SK-N-SH (cell line): ENCODE results near the gene CADPS2. TPM values are rescaled to one million over a fixed set of nuclear protein-coding genes. Genes with fewer than 3 reads are reported as not detected.

Experiments
- CTCF ChIA-PET: fragments of 300-600, 350-600 bp; formaldehyde crosslinking; extraction: SDS; loops from one replicate; lab custom pipeline; 2021; lab: Yijun Ruan, JAX
- POLR2A ChIA-PET: fragments of 350-600 bp; sonication (Branson Sonifier 250); formaldehyde crosslinking; extraction: SDS; loops from one replicate; lab custom pipeline; 2020; ENCODE audit warnings: antibody characterized with exemption, inconsistent platforms; lab: Yijun Ruan, JAX
- DNase-seq: peaks from one replicate; pipeline ENCODE4 v3.0.0; 2012
- H2AFZ ChIP-seq: fragments of 200-600 bp; sonication (generic); 2 replicates; pipeline ENCODE4 v1.8.1; 2016; ENCODE audit warnings: antibody characterized with exemption, mild to moderate bottlenecking, low read depth
- H3F3A ChIP-seq: fragments of 200-600 bp; sonication (generic); replicated peaks from 2 replicates; pipeline ENCODE3; 2016; ENCODE audit warnings: antibody characterized with exemption, mild to moderate bottlenecking; ENCODE audit not compliant: insufficient read depth
- H3K27ac ChIP-seq, 2 experiments: fragments of 200-500 bp in 1 of 2; fragments of 200-600 bp in 1 of 2; sonication (Bioruptor generic) in 1 of 2; sonication (generic), shearing (Covaris generic) in 1 of 2; 2 replicates each; pipeline versions ENCODE4 v1.5.1 to v1.6.1; 2014 to 2016; ENCODE audit warnings: low read depth in 2 of 2, inconsistent platforms in 1 of 2, low read length in 1 of 2, mild to moderate bottlenecking in 1 of 2, mixed read lengths in 1 of 2
- H3K27me3 ChIP-seq: fragments of 200-600 bp; sonication (generic), shearing (Covaris generic); 2 replicates; pipeline ENCODE4 v1.6.1; 2016; ENCODE audit warnings: mixed run types; ENCODE audit not compliant: insufficient read depth
- H3K36me3 ChIP-seq, 2 experiments: fragments of 200-500 bp in 1 of 2; fragments of 200-600 bp in 1 of 2; sonication (Bioruptor generic) in 1 of 2; sonication (generic) in 1 of 2; replicated peaks in 1 of 2; 2 replicates each; pipeline versions ENCODE3 to v1.5.1; 2014 to 2016; ENCODE audit warnings: low read length in 1 of 2, mild to moderate bottlenecking in 1 of 2; ENCODE audit not compliant: insufficient read depth in 2 of 2, control insufficient read depth in 1 of 2
- H3K4me1 ChIP-seq, 2 experiments: fragments of 200-500 bp in 1 of 2; fragments of 200-600 bp in 1 of 2; sonication (Bioruptor generic) in 1 of 2; sonication (generic), shearing (Covaris generic) in 1 of 2; 2 replicates each; pipeline versions ENCODE4 v1.5.1 to v1.6.1; 2014 to 2016; ENCODE audit warnings: low read depth in 1 of 2, low read length in 1 of 2, mixed run types in 1 of 2; ENCODE audit not compliant: insufficient read depth in 2 of 2, control insufficient read depth in 1 of 2
- H3K4me2 ChIP-seq: fragments of 200-600 bp; sonication (generic), shearing (Covaris generic); 2 replicates; pipeline ENCODE4 v1.6.1; 2017; ENCODE audit warnings: mixed run types
- H3K4me3 ChIP-seq, 2 experiments: fragments of 200-500 bp in 1 of 2; fragments of 200-600 bp in 1 of 2; sonication (Bioruptor generic) in 1 of 2; sonication (generic), shearing (Covaris generic) in 1 of 2; 2 replicates each; pipeline versions ENCODE4 v1.5.1 to v1.8.1; 2014 to 2016; ENCODE audit warnings: low read depth in 2 of 2, inconsistent platforms in 1 of 2, low read length in 1 of 2, mild to moderate bottlenecking in 1 of 2, mixed read lengths in 1 of 2, moderate library complexity in 1 of 2
- H3K79me2 ChIP-seq: fragments of 200-600 bp; sonication (generic); 2 replicates; pipeline ENCODE4 v1.8.1; 2017; ENCODE audit warnings: mild to moderate bottlenecking; ENCODE audit not compliant: insufficient read depth
- H3K9ac ChIP-seq: fragments of 200-600 bp; sonication (generic); 2 replicates; pipeline ENCODE4 v1.6.1; 2017; ENCODE audit warnings: mixed run types
- H3K9me2 ChIP-seq: fragments of 200-600 bp; sonication (generic); 2 replicates; pipeline ENCODE4 v1.6.1; 2017; ENCODE audit warnings: mixed run types
- H3K9me3 ChIP-seq: fragments of 200-600 bp; sonication (generic); 2 replicates; pipeline ENCODE4 v1.6.1; 2017; ENCODE audit warnings: mixed run types, mild to moderate bottlenecking, moderate library complexity
- H4K20me1 ChIP-seq: fragments of 200-600 bp; sonication (generic); 2 replicates; pipeline ENCODE4 v1.6.1; 2017; ENCODE audit warnings: mild to moderate bottlenecking, mixed run types; ENCODE audit not compliant: insufficient read depth
- CHD2 ChIP-seq: fragments of 150-350 bp; IDR thresholded peaks from 2 replicates; pipeline ENCODE4 v1.6.1; 2018; ENCODE audit warnings: low read length; ENCODE audit not compliant: partially characterized antibody
- ELF1 ChIP-seq: IDR thresholded peaks from 2 replicates; pipeline ENCODE4 v1.4.0; 2012
- FOSL2 ChIP-seq: IDR thresholded peaks from 2 replicates; pipeline ENCODE4 v1.4.0; 2012; ENCODE audit warnings: low read depth, mild to moderate bottlenecking, moderate library complexity, borderline replicate concordance
- FOXJ3 ChIP-seq: sonication (generic); formaldehyde crosslinking; IDR thresholded peaks from 2 replicates; pipeline ENCODE4 v1.5.1; 2020; ENCODE audit warnings: mild to moderate bottlenecking, missing genetic modification reagents
- GABPA ChIP-seq: IDR thresholded peaks from 2 replicates; pipeline ENCODE4 v1.4.0; 2012; ENCODE audit warnings: low read depth, mild to moderate bottlenecking
- GATA2 ChIP-seq: sonication (generic); formaldehyde crosslinking; IDR thresholded peaks from 2 replicates; pipeline ENCODE4 v1.5.0; 2020; ENCODE audit warnings: mild to moderate bottlenecking, missing genetic modification reagents
- IRF3 ChIP-seq: fragments of 150-350 bp; IDR thresholded peaks from 2 replicates; pipeline ENCODE4 v1.6.1; 2016; ENCODE audit warnings: mild to moderate bottlenecking, low read depth, low read length
- JUND ChIP-seq: IDR thresholded peaks from 2 replicates; pipeline ENCODE4 v1.4.0; 2012
- MEF2A ChIP-seq: IDR thresholded peaks from 2 replicates; pipeline ENCODE4 v1.4.0; 2012; ENCODE audit warnings: low read depth, borderline replicate concordance
- NFIC ChIP-seq: IDR thresholded peaks from 2 replicates; pipeline ENCODE4 v1.4.0; 2012; ENCODE audit warnings: borderline replicate concordance
- POLR2AphosphoS5 ChIP-seq: IDR thresholded peaks from 2 replicates; pipeline ENCODE4 v1.6.1; 2012; ENCODE audit warnings: low read depth, low read length
- RCOR1 ChIP-seq: fragments of 150-350 bp; IDR thresholded peaks from 2 replicates; pipeline ENCODE4 v1.6.1; 2017; ENCODE audit warnings: antibody characterized with exemption, low read length
- RFX5 ChIP-seq: IDR thresholded peaks from 2 replicates; pipeline ENCODE4 v1.6.1; 2012; ENCODE audit warnings: mild to moderate bottlenecking, improper control_type of control experiment, low read length
- SIN3A ChIP-seq: IDR thresholded peaks from 2 replicates; pipeline ENCODE4 v1.6.1; 2012; ENCODE audit warnings: low read depth, mild to moderate bottlenecking, low read length, moderate library complexity, borderline replicate concordance
- USF2 ChIP-seq: fragments of 150-350 bp; IDR thresholded peaks from 2 replicates; pipeline ENCODE4 v1.6.1; 2017; ENCODE audit warnings: antibody characterized with exemption, low read length, low read depth, borderline replicate concordance
- YY1 ChIP-seq: IDR thresholded peaks from 2 replicates; pipeline ENCODE4 v1.4.0; 2012; ENCODE audit warnings: low read depth, mild to moderate bottlenecking
- ZBTB33 ChIP-seq: IDR thresholded peaks from 2 replicates; pipeline ENCODE4 v1.4.0; 2012; ENCODE audit warnings: low read depth, borderline replicate concordance
- WGBS: methylation state at CpG from one replicate; pipeline ENCODE4 v1.1.6; 2017; ENCODE audit warnings: low lambda C conversion rate; 5-methylcytosine and 5-hydroxymethylcytosine counted together
- polyA plus RNA-seq, 3 experiments: library from polyadenylated mRNA; depleted of rRNA; stranded (reverse); fragments of >200 nt; gene quantifications; 2 replicates each; pipeline ENCODE4 v1.2.3, GENCODE V29; 2012

The CADPS2 gene
- polyA plus RNA-seq, 1 of the 3 experiments (the other 2 are of a cell fraction), result 0.05 TPM

- TF ChIP-seq ZBTB33 (no peak), SIN3A (no peak), GATA2 (CRISPR knock-in tag) (no peak), FOSL2 (no peak), FOXJ3 (no peak), JUND (no peak), RCOR1 (no peak)
Measured at GRCh38 chr7:122340427-122340826, 545.8 kb downstream of the CADPS2 start (continued).

GRCh38 chr7:122339145-122339904 is 546.9 kb downstream of the CADPS2 start:
- Histone ChIP-seq H2AFZ (no peak overlapping the region), H3K4me2 (no peak overlapping the region), H3K79me2 (no peaks in the 10 kb centered on the region), H4K20me1 (no peaks in the 10 kb centered on the region), H3K36me3 (no peaks in the 10 kb centered on the region), H3K9me3 (no peaks in the 10 kb centered on the region), H3F3A (no peaks in the 10 kb centered on the region), H3K27me3 (no peaks in the 10 kb centered on the region), H3K4me3 (no peak overlapping the region), H3K9ac (no peak overlapping the region), H3K27ac (no peak overlapping the region), H3K9me2 (0 out of 2 replicates have a peak, but pooled peaks cover 5% of the 10 kb centered on the region), H3K4me1 (peaks cover 0 to 3% of the 10 kb centered on the region in 2 experiments; a peak in 1 of 4 replicates)
- ChIA-PET CTCF (no interaction called here), POLR2A (no interaction called here)
- TF ChIP-seq CHD2, result no peak
- no peak for TF ChIP-seq NFIC
- TF ChIP-seq ZBTB33, result no peak
- TF ChIP-seq POLR2AphosphoS5, result no peak
- TF ChIP-seq RFX5, result no peak
- no peak for TF ChIP-seq IRF3
- no peak for TF ChIP-seq GABPA
- TF ChIP-seq ELF1, result no peak
- TF ChIP-seq JUND, result no peak
- no peak for TF ChIP-seq USF2
- TF ChIP-seq MEF2A, result no peak
- no peak for TF ChIP-seq YY1
- DNase-seq, result no peak
- 2% methylated on average over 6 of the region's 6 CpGs for WGBS
